T follicular helper cell (primary cell): Measurements from ENCODE around the gene NOC4L.
"Not testable (repeated sequence)": the region's sequence is repeated elsewhere in the genome, so short reads cannot be mapped to it uniquely, and the experiment has no call there.

Experiments used
- DNase-seq: peaks from one replicate; pipeline ENCODE4 v3.0.0-alpha.2; 2020; ENCODE audit warnings: low read depth

NOC4L gene

GRCh38 chr12:132142679-132143335, 1.4 kb upstream of the NOC4L start:
- DNase-seq, result no peak

GRCh38 chr12:132143336-132144071, 753 bp upstream of the NOC4L start:
- no peak for DNase-seq

- DNase-seq, result no peak
Observed at GRCh38 chr12:132144810-132145168, 532 bp downstream of the NOC4L start.

GRCh38 chr12:132145334-132145733, 1.1 kb downstream of the NOC4L start:
- DNase-seq, result no peak

GRCh38 chr12:132146098-132146497, 1.8 kb downstream of the NOC4L start:
- no peak for DNase-seq

- DNase-seq, result no peak
Observed at GRCh38 chr12:132146772-132147422, 2.6 kb downstream of the NOC4L start.

GRCh38 chr12:132147423-132148367, 3.4 kb downstream of the NOC4L start:
- no peak for DNase-seq

GRCh38 chr12:132148368-132149045, 4.2 kb downstream of the NOC4L start:
- no peak for DNase-seq

- DNase-seq, result not testable (repeated sequence)
Observed at GRCh38 chr12:132149526-132149925, 5.3 kb downstream of the NOC4L start.

GRCh38 chr12:132150780-132151144, 6.5 kb downstream of the NOC4L start:
- no peak for DNase-seq

GRCh38 chr12:132151145-132151765, 7.0 kb downstream of the NOC4L start:
- no peak for DNase-seq

- DNase-seq, result no peak
Observed at GRCh38 chr12:132151766-132152410, 7.6 kb downstream of the NOC4L start.

- no peak for DNase-seq
Observed at GRCh38 chr12:132152411-132152821, 8.2 kb downstream of the NOC4L start.

- no peak for DNase-seq
Observed at GRCh38 chr12:132152953-132153352, 8.7 kb downstream of the NOC4L start.

- DNase-seq, result peak; percentile 65
Observed at GRCh38 chr12:132153501-132154340, 9.5 kb downstream of the NOC4L start.

GRCh38 chr12:132154341-132154761, 10.1 kb downstream of the NOC4L start:
- DNase-seq, result no peak

GRCh38 chr12:132154941-132155770, 10.9 kb downstream of the NOC4L start:
- no peak for DNase-seq

GRCh38 chr12:132155771-132156572, 11.7 kb downstream of the NOC4L start:
- DNase-seq, result no peak
